HepG2 (cell line): Measurements from ENCODE around the gene NCKAP5L. TPM values are rescaled to one million over a fixed set of nuclear protein-coding genes. Genes with fewer than 3 reads are reported as not detected.

Experiments
- AHR ChIP-seq: IDR thresholded peaks from 2 replicates; pipeline ENCODE4 v1.6.1; 2018; ENCODE audit warnings: missing genetic modification reagents, missing compliant biosample characterization
- ATF3 ChIP-seq: sonication (generic); formaldehyde crosslinking; IDR thresholded peaks from 2 replicates; pipeline ENCODE4 v1.4.0; 2020; ENCODE audit warnings: missing genetic modification reagents
- DRAP1 ChIP-seq: IDR thresholded peaks from 2 replicates; pipeline ENCODE4 v1.6.1; 2016; ENCODE audit warnings: missing genetic modification reagents, missing compliant biosample characterization
- HNF1A ChIP-seq, 2 experiments: sonication (generic) in 1 of 2; formaldehyde crosslinking in 1 of 2; IDR thresholded peaks; 2 replicates each; pipeline versions ENCODE4 v1.4.0 to v1.6.1; 2016 to 2020; ENCODE audit warnings: borderline replicate concordance in 1 of 2, low read depth in 1 of 2, mild to moderate bottlenecking in 1 of 2, missing genetic modification reagents in 1 of 2
- RCOR2 ChIP-seq: IDR thresholded peaks from 2 replicates; pipeline ENCODE4 v1.6.1; 2016; ENCODE audit warnings: missing biosample characterization, missing genetic modification reagents
- SAP130 ChIP-seq: IDR thresholded peaks from 2 replicates; pipeline ENCODE4 v1.6.1; 2016; ENCODE audit warnings: low read depth
- TGIF2 ChIP-seq: IDR thresholded peaks from 2 replicates; pipeline ENCODE4 v1.6.1; 2016; ENCODE audit warnings: control low read depth, missing compliant biosample characterization
- THRA ChIP-seq: sonication (generic); formaldehyde crosslinking; IDR thresholded peaks from 2 replicates; pipeline ENCODE4 v1.4.0; 2020; ENCODE audit warnings: missing genetic modification reagents, borderline replicate concordance
- TSC22D2 ChIP-seq: sonication (generic); formaldehyde crosslinking; IDR thresholded peaks from 2 replicates; pipeline ENCODE4 v1.5.1; 2020; ENCODE audit warnings: missing genetic modification reagents, mild to moderate bottlenecking, borderline replicate concordance
- XBP1 ChIP-seq: sonication (generic); formaldehyde crosslinking; IDR thresholded peaks from 2 replicates; pipeline ENCODE4 v1.5.0; 2020; ENCODE audit warnings: missing genetic modification reagents
- ZNF10 ChIP-seq: sonication (generic); formaldehyde crosslinking; IDR thresholded peaks from 2 replicates; pipeline ENCODE4 v1.4.0; 2020; ENCODE audit warnings: mild to moderate bottlenecking, low read depth, missing genetic modification reagents, borderline replicate concordance
- ZNF232 ChIP-seq: sonication (generic); formaldehyde crosslinking; IDR thresholded peaks from 2 replicates; pipeline ENCODE4 v1.4.0; 2020; ENCODE audit warnings: missing genetic modification reagents, borderline replicate concordance
- ZNF282 ChIP-seq: fragments of 450-650 bp; IDR thresholded peaks from 2 replicates; pipeline ENCODE4 v1.6.1; 2018; ENCODE audit not compliant: partially characterized antibody
- ZNF329 ChIP-seq: sonication (generic); formaldehyde crosslinking; IDR thresholded peaks from 2 replicates; pipeline ENCODE4 v1.9.0; 2021; ENCODE audit warnings: low read depth, mild to moderate bottlenecking, missing genetic modification reagents
- ZNF432 ChIP-seq: sonication (generic); formaldehyde crosslinking; IDR thresholded peaks from 2 replicates; pipeline ENCODE4 v1.5.0; 2020; ENCODE audit warnings: missing genetic modification reagents, mild to moderate bottlenecking, borderline replicate concordance
- ZNF446 ChIP-seq: sonication (generic); formaldehyde crosslinking; IDR thresholded peaks from 2 replicates; pipeline ENCODE4 v1.5.0; 2020; ENCODE audit warnings: mild to moderate bottlenecking, missing genetic modification reagents
- ZNF530 ChIP-seq: sonication (generic); formaldehyde crosslinking; IDR thresholded peaks from 2 replicates; pipeline ENCODE4 v1.5.0; 2020; ENCODE audit warnings: low read depth, mild to moderate bottlenecking, missing genetic modification reagents
- ZNF672 ChIP-seq: sonication (generic); formaldehyde crosslinking; IDR thresholded peaks from 2 replicates; pipeline ENCODE4 v1.8.1; 2022; ENCODE audit warnings: missing genetic modification reagents
- ZNF788 ChIP-seq: sonication (generic); formaldehyde crosslinking; IDR thresholded peaks from 2 replicates; pipeline ENCODE4 v1.5.0; 2020; ENCODE audit warnings: mild to moderate bottlenecking, missing genetic modification reagents, borderline replicate concordance
- ZXDC ChIP-seq: sonication (generic); formaldehyde crosslinking; IDR thresholded peaks from 2 replicates; pipeline ENCODE4 v1.5.0; 2020; ENCODE audit warnings: mild to moderate bottlenecking, missing genetic modification reagents
- polyA plus RNA-seq, 8 experiments: library from polyadenylated mRNA; depleted of rRNA in 3 of 8; stranded (reverse) in 7 of 8; unstranded in 1 of 8; fragments of >200 nt; fragmentation: Illumina TruSeq in 4 of 8; extraction: Trizol in 4 of 8; gene quantifications; 2 replicates each; pipeline versions ENCODE4 v1.2.1 to v1.2.3, GENCODE V29; 2011 to 2016; ENCODE audit warnings: low read depth in 4 of 8, missing spikeins in 1 of 8, mixed read lengths in 1 of 8; ENCODE audit not compliant: insufficient read depth in 1 of 8
- total RNA-seq, 5 experiments: library from RNA; depleted of rRNA; stranded (reverse); fragments of >200 nt; fragmentation: Illumina TruSeq; extraction: Trizol; gene quantifications; 2 replicates each; pipeline ENCODE4 v1.2.3, GENCODE V29; 2016; ENCODE audit warnings: low read depth in 1 of 5

Gene NCKAP5L
- total and polyA plus RNA-seq, 2 of the 13 experiments (the other 11 are each of a cell fraction or from before 2014, with no cell fraction given) = 4.1 to 9.0 TPM

GRCh38 chr12:49842519-49843352 is 14.5 kb upstream of the NCKAP5L start, which contains the start of gene BCDIN3D (continued):
- TF ChIP-seq ZXDC = peak; percentile 77
- TF ChIP-seq ZNF446 = 0 out of 2 replicates have a peak, but pooled peaks have one; percentile 26
- no peak for TF ChIP-seq TSC22D2 (CRISPR knock-in tag)
- no peak for TF ChIP-seq ZNF10 (CRISPR knock-in tag)
- no peak; the same call in 1 of the 2 replicates for TF ChIP-seq ZNF788 (CRISPR knock-in tag)
- peak; percentile 88 for TF ChIP-seq SAP130 (CRISPR knock-in tag)
- peak; percentile 81 for TF ChIP-seq DRAP1
- peak; percentile 30; the same call in 1 of the 2 replicates for TF ChIP-seq ZNF530 (CRISPR knock-in tag)
- no peak for TF ChIP-seq ATF3 (CRISPR knock-in tag)
- peak; percentile 35; the same call in 1 of the 2 replicates for TF ChIP-seq THRA (CRISPR knock-in tag)
- TF ChIP-seq XBP1 (CRISPR knock-in tag) = no peak
- TF ChIP-seq ZNF432 = 0 out of 2 replicates have a peak, but pooled peaks have one; percentile 35
- TF ChIP-seq ZNF672 (CRISPR knock-in tag) = no peak
- no peak; the same call in 1 of the 2 replicates for TF ChIP-seq TGIF2
- TF ChIP-seq AHR = no peak
- TF ChIP-seq ZNF232 = peak; percentile 84; the same call in 1 of the 2 replicates
- TF ChIP-seq RCOR2 = no peak
- no peak for TF ChIP-seq ZNF282
- no peak for TF ChIP-seq ZNF329
- TF ChIP-seq HNF1A (IDR thresholded peaks at IDR 0.05; ENCODE audit: low read depth) = no peak
- no peak for TF ChIP-seq HNF1A (CRISPR knock-in tag; IDR thresholded peaks at IDR 0.05; ENCODE audit: borderline replicate concordance)
